Measurements from ENCODE around the gene PRKAR1B. TPM values are rescaled to one million over a fixed set of nuclear protein-coding genes. Genes with fewer than 3 reads are reported as not detected.

The PRKAR1B gene
- total and polyA plus RNA-seq, 10 of the 15 experiments (the other 5 are each of a cell fraction or from before 2014, with no cell fraction given): 1.4 to 45.6 (median 19.3) TPM

DNA sequence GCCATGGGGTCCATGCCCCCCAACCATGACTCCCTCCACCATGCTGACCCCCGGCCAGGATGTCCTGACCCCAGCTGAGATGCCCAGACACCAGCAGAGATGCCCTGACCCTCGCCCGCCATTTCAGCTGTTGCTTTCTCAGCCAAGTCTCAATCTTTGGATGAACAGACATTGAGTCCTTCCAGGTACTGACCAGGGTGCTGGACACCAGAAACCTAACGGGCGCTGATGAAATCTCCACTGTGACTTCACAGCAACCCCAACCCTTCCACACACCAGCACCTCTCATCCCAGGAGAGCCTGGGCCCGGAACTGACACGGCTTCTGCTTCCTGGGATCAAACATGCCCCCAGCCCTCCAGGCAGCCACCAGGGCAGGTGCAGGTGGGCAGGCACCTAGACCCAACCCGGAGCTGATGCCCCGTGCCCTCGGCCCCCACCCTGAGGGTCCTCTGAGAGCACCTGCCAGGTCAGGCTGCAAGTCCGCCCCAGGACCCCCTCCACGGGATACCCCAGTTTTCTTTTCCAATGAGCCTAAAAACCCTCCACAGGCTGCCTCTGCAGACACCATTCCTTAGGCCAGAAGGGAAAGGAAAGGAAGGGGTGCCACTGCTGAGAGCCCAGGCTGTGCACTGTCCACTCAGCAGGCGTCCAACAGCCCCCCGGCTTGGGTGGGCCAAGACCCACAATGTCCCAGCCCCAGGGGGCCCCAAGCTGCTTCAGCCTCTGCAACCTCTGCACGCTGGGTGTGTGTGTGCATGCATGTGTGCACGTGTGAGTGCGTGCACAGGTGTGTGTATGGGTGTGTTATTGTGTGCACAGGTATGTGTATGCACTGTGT is 164.1 kb downstream of the PRKAR1B start:
- ChIA-PET POLR2A (no interaction called here), CTCF (no interaction called here), SMC1A (ENCODE audit: uncharacterized antibody, unreplicated experiment) (no interaction called here), RAD21 (ENCODE audit: unreplicated experiment) (no interaction called here)
- DNase-seq (ENCODE audit: low read depth, low spot score): no peak
- no peak for ATAC-seq
- Histone ChIP-seq H3K9me3 (replicated peaks; ENCODE audit: control insufficient read depth, insufficient read depth, low read length) (peaks cover 2% of the 10 kb centered on the region; the same call in 1 of the 3 replicates), H3K27me3 (replicated peaks in 1 of 2; ENCODE audit: control insufficient read depth in 2 of 2, insufficient read depth in 2 of 2, low read length in 1 of 2) (no peaks in the 10 kb centered on the region), H4K20me1 (ENCODE audit: control insufficient read depth, insufficient read depth) (no peaks in the 10 kb centered on the region), H2AFZ (ENCODE audit: control insufficient read depth, low read depth, low read length) (no peak overlapping the region), H3K4me1 (ENCODE audit: control insufficient read depth, insufficient read depth, low read length) (no peaks in the 10 kb centered on the region), H3K27ac (ENCODE audit: control insufficient read depth, insufficient read depth) (no peak overlapping the region), H3K9ac (ENCODE audit: control insufficient read depth, insufficient read depth, low read length) (no peak overlapping the region), H3K36me3 (ENCODE audit: control insufficient read depth in 2 of 2, insufficient read depth in 2 of 2, low read length in 1 of 2) (no peaks in the 10 kb centered on the region), H3K79me2 (ENCODE audit: control insufficient read depth, insufficient read depth, low read length) (no peaks in the 10 kb centered on the region), H3K4me3 (no peak overlapping the region), H3K4me2 (ENCODE audit: control insufficient read depth, insufficient read depth) (no peak overlapping the region)
- WGBS (ENCODE audit: insufficient coverage, insufficient replicate concordance, low lambda C conversion rate, missing lambda C conversion rate): 86% methylated on average over 17 of the region's 17 CpGs
- FAIRE-seq: no peak
- in situ Hi-C loops (cut with MboI): no loop called here
- intact Hi-C loops (cut with micrococcal nuclease; ENCODE audit: unreplicated experiment): no loop called here
- BruUV-seq (replicated peaks): no TSS peak
- no peak for TF ChIP-seq PAX5 (IDR thresholded peaks at IDR 0.05; ENCODE audit: borderline replicate concordance, low read depth, low read length)
- TF ChIP-seq, protein P1, sequence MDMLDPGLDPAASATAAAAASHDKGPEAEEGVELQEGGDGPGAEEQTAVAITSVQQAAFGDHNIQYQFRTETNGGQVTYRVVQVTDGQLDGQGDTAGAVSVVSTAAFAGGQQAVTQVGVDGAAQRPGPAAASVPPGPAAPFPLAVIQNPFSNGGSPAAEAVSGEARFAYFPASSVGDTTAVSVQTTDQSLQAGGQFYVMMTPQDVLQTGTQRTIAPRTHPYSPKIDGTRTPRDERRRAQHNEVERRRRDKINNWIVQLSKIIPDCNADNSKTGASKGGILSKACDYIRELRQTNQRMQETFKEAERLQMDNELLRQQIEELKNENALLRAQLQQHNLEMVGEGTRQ (IDR thresholded peaks at IDR 0.05; ENCODE audit: borderline replicate concordance, low read depth, low read length): no peak
- no peak for TF ChIP-seq BHLHE40 (IDR thresholded peaks at IDR 0.05; ENCODE audit: borderline replicate concordance in 1 of 2, low read depth in 2 of 2, low read length in 1 of 2)
- TF ChIP-seq KAT2A (conservative IDR thresholded peaks at IDR 0.05; ENCODE audit: control insufficient read depth, low read depth, low read length): no peak

DNA sequence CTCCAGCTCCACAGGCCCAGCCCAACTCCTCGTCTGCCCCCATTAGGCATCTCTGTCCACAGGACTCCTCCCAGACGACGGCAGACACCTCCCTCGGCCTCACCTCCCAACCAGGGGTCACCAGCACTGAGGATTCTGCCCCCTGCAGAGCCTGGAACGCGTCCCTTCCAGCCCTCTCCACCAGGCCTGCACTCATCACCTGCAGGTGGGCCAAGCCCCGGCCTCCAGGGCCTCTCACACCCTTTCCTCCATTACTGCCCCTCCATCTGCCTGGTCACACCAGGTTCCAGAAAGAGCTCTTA is 164.8 kb downstream of the PRKAR1B start:
- no peaks in the 10 kb centered on the region for H3K4me1 ChIP-seq (ENCODE audit: control insufficient read depth, insufficient read depth, low read length)
- 62% methylated on average over 7 of the region's 7 CpGs for WGBS (ENCODE audit: insufficient coverage, insufficient replicate concordance, low lambda C conversion rate, missing lambda C conversion rate)
- intact Hi-C loops (cut with micrococcal nuclease; ENCODE audit: unreplicated experiment) (no loop called here), in situ Hi-C loops (cut with MboI) (no loop called here)
- ChIA-PET CTCF (no interaction called here), POLR2A (no interaction called here), SMC1A (ENCODE audit: uncharacterized antibody, unreplicated experiment) (no interaction called here), RAD21 (ENCODE audit: unreplicated experiment) (no interaction called here)
- H3K4me3 ChIP-seq: no peak overlapping the region
- no peak for ATAC-seq
- DNase-seq (ENCODE audit: low read depth, low spot score): no peak
- H2AFZ ChIP-seq (ENCODE audit: control insufficient read depth, low read depth, low read length): no peak overlapping the region
- no TSS peak for BruUV-seq (replicated peaks)
- H3K36me3 ChIP-seq (ENCODE audit: control insufficient read depth in 2 of 2, insufficient read depth in 2 of 2, low read length in 1 of 2): no peaks in the 10 kb centered on the region
- peaks cover 2% of the 10 kb centered on the region; the same call in 1 of the 3 replicates for H3K9me3 ChIP-seq (replicated peaks; ENCODE audit: control insufficient read depth, insufficient read depth, low read length)
- no peaks in the 10 kb centered on the region for H3K27me3 ChIP-seq (replicated peaks in 1 of 2; ENCODE audit: control insufficient read depth in 2 of 2, insufficient read depth in 2 of 2, low read length in 1 of 2)
- no peak for TF ChIP-seq ZSCAN29 (IDR thresholded peaks at IDR 0.05)
- no peaks in the 10 kb centered on the region for H4K20me1 ChIP-seq (ENCODE audit: control insufficient read depth, insufficient read depth)
- H3K9ac ChIP-seq (ENCODE audit: control insufficient read depth, insufficient read depth, low read length): no peak overlapping the region
- H3K79me2 ChIP-seq (ENCODE audit: control insufficient read depth, insufficient read depth, low read length): no peaks in the 10 kb centered on the region
- H3K4me2 ChIP-seq (ENCODE audit: control insufficient read depth, insufficient read depth): no peak overlapping the region
- H3K27ac ChIP-seq (ENCODE audit: control insufficient read depth, insufficient read depth): no peak overlapping the region
- FAIRE-seq: no peak

All from GM12878 (cell line).